ENCODE data around the gene AQP2. TPM values are rescaled to one million over a fixed set of nuclear protein-coding genes. Genes with fewer than 3 reads are reported as not detected.

Gene AQP2
- total and polyA plus RNA-seq, 2 of the 13 experiments (the other 11 are each of a cell fraction or from before 2014, with no cell fraction given) = not detected

- Histone ChIP-seq H3K27ac (ENCODE audit: extremely low read length, insufficient read depth, low read length) (no peak overlapping the region), H3K36me3 (replicated peaks in 1 of 2; ENCODE audit: control insufficient read depth in 1 of 2, insufficient read depth in 2 of 2, low read length in 2 of 2) (no peaks in the 10 kb centered on the region), H3K4me3 (replicated peaks in 1 of 3; ENCODE audit: insufficient read depth in 1 of 3, low read depth in 2 of 3, low read length in 3 of 3) (no peak overlapping the region), H3K27me3 (ENCODE audit: control insufficient read depth in 1 of 2, insufficient read depth in 2 of 2, low read length in 2 of 2) (peaks cover 1 to 6% of the 10 kb centered on the region in 2 experiments; a peak in 2 of 5 replicates), H2AFZ (ENCODE audit: low read length) (no peak overlapping the region), H3K4me1 (ENCODE audit: insufficient read depth, low read length) (no peaks in the 10 kb centered on the region), H3K79me2 (ENCODE audit: insufficient read depth, low read length) (no peaks in the 10 kb centered on the region), H4K20me1 (ENCODE audit: insufficient read depth, low read length) (no peaks in the 10 kb centered on the region), H3K4me2 (ENCODE audit: low read depth, low read length) (no peak overlapping the region), H3K9ac (ENCODE audit: insufficient read depth, low read depth, low read length) (no peak overlapping the region), H3K9me3 (ENCODE audit: low read length) (no peaks in the 10 kb centered on the region)
- intact Hi-C loops (cut with micrococcal nuclease; ENCODE audit: unreplicated experiment) (no loop called here), in situ Hi-C loops (cut with HindIII; ENCODE audit: extremely low pct_ligation_motif_present, low pct_unique_long_range_greater_than_20kb) (no loop called here)
- no peak for FAIRE-seq
- BruUV-seq (replicated peaks) = no TSS peak
- 44% methylated on average over 7 of the region's 7 CpGs for WGBS (ENCODE audit: low lambda C conversion rate)
- ChIA-PET POLR2A (no interaction called here), CTCF (ENCODE audit: low intra/inter-chr PET ratio, low total read pairs) (no interaction called here)
- ATAC-seq = no peak
- no peak for DNase-seq (ENCODE audit: low spot score)
- TF ChIP-seq NFRKB (IDR thresholded peaks at IDR 0.05) (no peak), MYNN (CRISPR knock-in tag; IDR thresholded peaks at IDR 0.05; ENCODE audit: low read depth) (no peak), ZNF704 (CRISPR knock-in tag; IDR thresholded peaks at IDR 0.05; ENCODE audit: borderline replicate concordance) (no peak), ZNF678 (CRISPR knock-in tag; IDR thresholded peaks at IDR 0.05) (no peak), ZNF460 (CRISPR knock-in tag; IDR thresholded peaks at IDR 0.05; ENCODE audit: borderline replicate concordance) (no peak), ZNF788 (CRISPR knock-in tag; IDR thresholded peaks at IDR 0.05; ENCODE audit: borderline replicate concordance) (no peak), MATR3 (CRISPR knock-in tag; IDR thresholded peaks at IDR 0.05) (no peak), ZFAT (CRISPR knock-in tag; conservative IDR thresholded peaks at IDR 0.05) (no peak), ZNF407 (CRISPR knock-in tag; IDR thresholded peaks at IDR 0.05; ENCODE audit: not compliant biosample characterization) (no peak), SMARCE1 (IDR thresholded peaks at IDR 0.05; ENCODE audit: borderline replicate concordance) (no peak), ZFYVE20 (CRISPR knock-in tag; IDR thresholded peaks at IDR 0.05; ENCODE audit: borderline replicate concordance, low read depth) (no peak), ZNF281 (CRISPR knock-in tag; IDR thresholded peaks at IDR 0.05; ENCODE audit: borderline replicate concordance) (no peak)
Observed at GRCh38 chr12:49923035-49923644, 27.4 kb upstream of the AQP2 start.

Data from HepG2 (cell line).